ENCODE measurements around the gene SAMD1.

DNA sequence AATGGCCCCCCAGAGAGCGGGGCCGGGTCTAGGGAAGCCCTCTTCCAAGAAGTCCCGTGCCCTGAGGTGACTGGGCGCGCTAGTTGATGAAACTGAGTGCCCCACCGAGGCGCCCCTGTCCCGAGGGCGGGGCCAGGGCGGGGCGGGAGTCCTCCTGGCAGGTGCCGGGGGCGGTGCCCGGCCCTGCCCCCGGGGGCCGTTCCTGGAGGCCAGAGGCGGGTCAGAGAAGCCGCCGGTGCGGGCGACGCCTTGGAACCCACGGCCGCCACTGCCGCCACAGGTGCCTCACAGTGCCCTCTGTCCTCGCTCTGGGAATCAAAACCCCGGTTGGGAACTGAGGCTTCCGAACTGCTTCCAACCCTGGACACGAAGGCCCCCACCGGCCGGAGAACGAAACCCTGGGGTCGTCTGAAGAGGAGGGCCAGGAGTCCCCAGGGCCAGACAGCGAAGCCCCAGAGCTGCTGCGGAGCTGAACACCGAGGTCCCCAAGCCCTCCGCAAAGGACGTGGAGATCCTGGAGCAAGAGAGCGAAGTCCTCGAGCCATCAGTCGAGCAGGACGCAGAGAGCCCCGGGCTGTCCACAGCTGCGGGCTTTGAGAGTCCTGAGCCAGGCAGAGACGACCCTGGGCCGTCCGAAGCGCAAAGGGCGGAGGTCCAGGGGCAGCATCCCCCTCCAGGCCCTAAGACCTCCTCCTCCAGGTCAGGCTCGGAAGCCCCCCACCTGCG lies 17.9 kb downstream of the SAMD1 start, which contains the start of gene MISP3:
- TF ChIP-seq POLR2A (conservative IDR thresholded peaks at IDR 0.05), result no peak
- TF ChIP-seq, protein P1, sequence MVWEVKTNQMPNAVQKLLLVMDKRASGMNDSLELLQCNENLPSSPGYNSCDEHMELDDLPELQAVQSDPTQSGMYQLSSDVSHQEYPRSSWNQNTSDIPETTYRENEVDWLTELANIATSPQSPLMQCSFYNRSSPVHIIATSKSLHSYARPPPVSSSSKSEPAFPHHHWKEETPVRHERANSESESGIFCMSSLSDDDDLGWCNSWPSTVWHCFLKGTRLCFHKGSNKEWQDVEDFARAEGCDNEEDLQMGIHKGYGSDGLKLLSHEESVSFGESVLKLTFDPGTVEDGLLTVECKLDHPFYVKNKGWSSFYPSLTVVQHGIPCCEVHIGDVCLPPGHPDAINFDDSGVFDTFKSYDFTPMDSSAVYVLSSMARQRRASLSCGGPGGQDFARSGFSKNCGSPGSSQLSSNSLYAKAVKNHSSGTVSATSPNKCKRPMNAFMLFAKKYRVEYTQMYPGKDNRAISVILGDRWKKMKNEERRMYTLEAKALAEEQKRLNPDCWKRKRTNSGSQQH (CRISPR knock-in tag; IDR thresholded peaks at IDR 0.05), result no peak
- no peak for TF ChIP-seq NR1H2 (CRISPR knock-in tag; IDR thresholded peaks at IDR 0.05)
- no peak for TF ChIP-seq CHCHD3 (CRISPR knock-in tag; IDR thresholded peaks at IDR 0.05)
